Activated CD4-positive, CD25-positive, alpha-beta regulatory T cell treated with anti-CD3 and anti-CD28 coated beads, Interleukin-2, amount 50 U/mL, for 24 hours (primary cell): ENCODE measurements around the gene ACBD4.

Experiments
- ATAC-seq, 2 donors: fragments of 150-1000 bp; cut with Tn5 transposase; one replicate each; pipeline ENCODE4 v1.10.0; 2021; ENCODE audit warnings: mild to moderate bottlenecking in 1 of 2, moderate library complexity in 1 of 2

ACBD4 gene

DNA sequence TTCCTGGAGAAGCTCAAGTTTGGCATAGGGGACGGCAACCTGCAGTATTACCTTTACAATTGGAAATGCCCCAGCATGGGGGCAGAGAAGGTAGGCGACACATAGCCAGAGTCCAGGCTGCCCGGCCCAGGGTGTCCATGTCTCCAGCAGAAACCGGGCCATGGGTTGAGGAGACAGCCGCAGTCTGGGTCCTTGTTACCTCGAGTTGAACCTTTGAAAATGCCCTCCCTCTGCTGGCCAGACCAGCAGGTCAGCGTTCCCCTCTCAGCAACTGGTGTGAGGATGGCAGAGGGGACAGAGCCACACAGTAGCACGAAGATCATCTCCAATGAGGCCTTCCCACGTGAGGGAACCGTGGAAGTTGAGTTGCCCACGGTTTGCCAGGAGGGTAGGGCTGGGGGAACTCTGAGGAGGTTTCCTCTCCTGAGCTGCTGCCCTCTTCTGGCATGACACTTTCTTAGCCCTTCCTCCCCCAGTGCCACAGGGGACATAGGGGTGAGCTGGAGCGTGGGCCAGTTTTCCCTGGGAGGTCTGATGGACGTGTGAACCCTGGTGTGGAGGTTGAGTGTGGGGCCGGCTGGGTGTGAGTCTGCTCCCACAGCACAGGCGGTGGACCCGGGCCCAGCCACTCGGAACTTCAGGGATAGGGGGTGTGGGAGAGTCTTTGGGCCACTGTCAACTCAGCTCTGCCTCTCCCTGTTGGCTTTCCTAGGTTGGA is 30.4 kb upstream of the ACBD4 start:
- ATAC-seq = no peak

DNA sequence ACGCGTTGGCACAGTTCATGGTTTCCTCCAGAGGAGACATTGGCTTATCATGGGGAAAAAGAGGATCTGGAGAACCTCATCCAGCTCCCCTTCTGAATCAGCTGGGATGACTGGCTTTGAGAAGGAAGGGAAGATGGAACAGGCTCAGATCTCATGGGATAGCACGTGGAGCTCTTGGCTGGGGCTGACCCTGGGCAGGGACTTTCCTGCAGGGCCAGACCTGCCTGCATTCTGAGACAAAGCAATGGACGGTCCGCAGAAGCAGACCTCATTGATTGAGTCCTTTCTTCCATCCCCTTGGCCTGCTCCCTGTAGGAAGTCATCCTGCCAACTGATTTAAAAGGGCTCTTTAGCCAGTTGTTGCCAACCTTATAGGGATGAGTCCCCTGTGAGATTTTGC is 29.4 kb upstream of the ACBD4 start:
- no peak for ATAC-seq

DNA sequence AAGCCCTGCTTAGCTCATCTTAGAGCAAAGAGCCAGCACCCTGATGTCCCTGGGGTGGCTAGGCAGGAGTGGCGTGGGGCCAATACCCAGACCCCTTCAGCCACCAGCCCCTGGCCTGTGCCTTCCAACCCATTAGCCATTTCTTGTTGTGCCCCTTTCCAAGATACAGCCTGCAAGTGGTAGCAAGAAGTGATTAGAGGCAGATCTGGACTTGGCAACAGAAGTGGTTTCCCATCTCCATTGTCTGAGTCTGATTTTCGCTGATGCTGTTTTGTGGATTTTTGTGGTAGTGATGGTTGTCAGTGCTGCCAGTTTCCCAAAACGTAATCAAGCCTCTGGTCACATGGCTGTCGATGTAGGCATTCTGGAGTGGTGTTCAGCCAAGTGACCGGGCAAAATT is 28.9 kb upstream of the ACBD4 start:
- ATAC-seq = no peak

GRCh38 chr17:45107293-45108010 is 28.0 kb upstream of the ACBD4 start:
- no peak for ATAC-seq

- ATAC-seq = no peak
These were observed 27.4 kb upstream of the ACBD4 start for GRCh38 chr17:45108051-45108450.

DNA sequence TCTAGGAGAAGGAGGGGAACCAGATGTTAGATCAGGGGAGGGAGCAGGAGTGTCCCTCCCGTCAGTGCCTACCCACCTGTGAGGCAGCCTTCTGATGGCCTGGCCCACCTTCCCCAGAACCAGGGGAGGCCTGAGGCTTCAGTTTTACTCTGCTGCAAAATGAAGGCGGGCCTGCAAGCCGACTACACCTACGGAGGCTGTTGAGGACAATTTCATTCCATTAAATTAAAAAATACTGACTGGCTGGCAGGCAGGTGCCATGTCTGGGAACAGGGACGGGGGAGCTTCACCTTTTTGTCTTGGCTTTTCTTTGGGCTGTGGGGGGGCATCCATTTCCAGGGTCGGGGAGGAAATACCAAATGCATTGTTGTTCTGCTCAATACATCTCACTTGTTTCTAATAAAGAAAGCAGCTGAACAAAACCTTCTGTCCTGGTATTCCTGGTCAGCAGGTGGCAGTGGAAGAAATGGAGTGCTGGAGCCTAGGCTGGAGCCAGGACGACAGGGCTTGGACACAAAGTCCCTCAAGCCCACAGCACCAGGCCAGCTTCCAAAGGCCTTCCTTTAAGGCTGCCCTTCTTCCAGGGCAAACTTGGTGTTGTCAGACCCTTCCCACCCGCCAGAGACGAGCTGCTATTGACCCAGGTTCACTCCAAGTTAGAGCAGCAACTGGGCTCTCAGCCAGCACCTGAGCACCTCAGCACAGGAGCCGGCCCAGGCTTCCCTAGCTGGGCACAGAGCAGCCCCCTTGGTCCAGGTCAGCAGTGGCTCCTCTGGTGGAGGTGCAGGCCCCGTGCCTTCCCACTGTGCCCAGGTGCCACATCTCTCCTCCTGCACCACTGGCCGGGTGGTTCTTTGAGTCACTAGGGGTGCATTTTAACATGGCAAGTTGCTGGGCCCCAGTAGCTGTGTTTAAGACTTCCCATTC is 26.6 kb upstream of the ACBD4 start:
- ATAC-seq = no peak

GRCh38 chr17:45110676-45111611 is 24.5 kb upstream of the ACBD4 start:
- ATAC-seq = no peak

GRCh38 chr17:45111850-45112249 is 23.6 kb upstream of the ACBD4 start:
- ATAC-seq = no peak

GRCh38 chr17:45112559-45113423 is 22.7 kb upstream of the ACBD4 start:
- ATAC-seq = no peak

- no peak for ATAC-seq
These were observed 22.1 kb upstream of the ACBD4 start for GRCh38 chr17:45113424-45113754.

DNA sequence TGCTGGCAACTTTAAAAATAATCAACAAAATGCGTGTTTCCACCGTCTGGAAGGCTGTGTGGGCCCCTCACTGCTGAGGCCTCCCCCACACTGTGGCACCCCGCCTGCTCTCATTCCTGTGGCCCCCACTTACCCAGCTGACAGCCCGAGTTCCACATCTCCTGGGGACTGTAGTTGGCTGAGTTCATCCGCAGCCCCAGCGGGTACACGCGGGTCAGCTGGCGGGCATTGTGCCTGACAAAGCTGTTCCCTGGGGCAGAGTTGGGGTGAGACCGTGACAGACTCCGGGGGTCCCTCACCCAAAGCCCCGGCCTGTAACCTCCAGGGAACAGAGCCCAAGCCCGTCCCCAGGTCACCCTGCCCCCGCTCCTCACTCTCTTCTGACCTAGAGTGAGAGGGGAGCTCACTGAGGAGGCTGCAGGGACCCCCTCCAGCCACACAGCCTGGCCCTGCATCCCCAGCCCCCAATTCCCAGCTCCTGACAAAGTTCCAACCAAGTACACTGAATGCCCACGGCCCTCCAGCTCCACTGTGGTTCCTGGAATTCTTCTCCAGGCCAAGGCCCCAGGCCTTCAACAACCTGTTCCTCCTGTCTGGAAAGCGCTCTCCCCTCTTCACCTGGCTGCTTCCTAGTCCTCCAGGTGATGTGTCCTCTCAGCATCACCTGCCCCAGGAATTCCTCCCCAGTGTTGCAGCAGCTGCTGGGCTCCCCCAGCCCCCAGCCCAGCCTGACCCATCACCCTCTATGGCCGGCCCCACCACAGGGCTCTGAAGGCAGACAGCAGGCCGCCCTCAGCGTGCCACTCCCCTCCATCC is 21.2 kb upstream of the ACBD4 start:
- ATAC-seq = no peak

GRCh38 chr17:45115015-45115625 is 20.4 kb upstream of the ACBD4 start:
- ATAC-seq = no peak

- no peak for ATAC-seq
These were observed 19.6 kb upstream of the ACBD4 start for GRCh38 chr17:45115871-45116270.

GRCh38 chr17:45116434-45117016 is 19.0 kb upstream of the ACBD4 start:
- ATAC-seq = no peak

GRCh38 chr17:45117334-45117733 is 18.2 kb upstream of the ACBD4 start:
- no peak for ATAC-seq

GRCh38 chr17:45117848-45118646 is 17.4 kb upstream of the ACBD4 start:
- no peak for ATAC-seq

GRCh38 chr17:45118691-45119090 is 16.8 kb upstream of the ACBD4 start:
- ATAC-seq = no peak

DNA sequence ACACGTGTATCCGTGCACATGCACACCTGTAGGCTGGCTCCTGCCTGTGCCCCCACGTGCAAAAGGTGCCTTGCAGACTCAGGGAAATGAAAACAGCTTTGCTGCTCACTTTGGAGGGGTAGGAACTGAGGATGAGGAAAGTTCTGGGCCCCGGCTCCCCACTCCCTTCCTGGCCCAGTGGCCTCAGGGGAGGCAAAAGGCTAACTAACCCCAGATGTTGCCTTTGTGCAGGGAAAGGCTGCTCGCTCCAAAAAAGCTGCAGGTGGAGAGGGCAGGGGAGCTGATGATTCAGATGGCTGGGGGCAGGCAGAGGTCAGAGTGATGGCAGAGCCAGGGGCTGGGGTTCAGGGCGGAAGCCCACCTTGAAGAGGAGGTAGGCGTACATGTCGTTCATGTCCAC is 15.5 kb upstream of the ACBD4 start:
- no peak for ATAC-seq

GRCh38 chr17:45120558-45120957 is 14.9 kb upstream of the ACBD4 start:
- no peak for ATAC-seq
